Stimulated activated CD4-positive, alpha-beta T cell treated with anti-CD3 and anti-CD28 coated beads, Interleukin-4, amount 100 ng/mL, for 1 hour (primary cell): ENCODE results near the gene GCC1.

Experiments
- DNase-seq: peaks from one replicate; pipeline ENCODE4 v3.0.0-alpha.2; 2020

Gene GCC1

GRCh38 chr7:127535546-127536393, 49.6 kb downstream of the GCC1 start:
- DNase-seq, result no peak

- no peak for DNase-seq
Measured at GRCh38 chr7:127534636-127535035, 50.8 kb downstream of the GCC1 start.

- no peak for DNase-seq
Measured at GRCh38 chr7:127532736-127533135, 52.7 kb downstream of the GCC1 start.

- no peak for DNase-seq
Measured at GRCh38 chr7:127532151-127532550, 53.2 kb downstream of the GCC1 start.
